HepG2 (cell line): ENCODE results near the gene BTN1A1. TPM values are rescaled to one million over a fixed set of nuclear protein-coding genes. Genes with fewer than 3 reads are reported as not detected.

Experiments
- CEBPZ ChIP-seq: IDR thresholded peaks from 2 replicates; pipeline ENCODE4 v1.6.1; 2012; ENCODE audit warnings: low read length, improper control_type of control experiment
- CERS6 ChIP-seq: sonication (generic); formaldehyde crosslinking; IDR thresholded peaks from 2 replicates; pipeline ENCODE4 v1.5.0; 2020; ENCODE audit warnings: missing genetic modification reagents
- PCBP1 ChIP-seq: fragments of 200-400 bp; formaldehyde crosslinking; IDR thresholded peaks from 2 replicates; pipeline ENCODE4 v1.6.1; 2017; ENCODE audit warnings: mild to moderate bottlenecking, low read depth, low read length, borderline replicate concordance
- POLR2AphosphoS5 ChIP-seq: IDR thresholded peaks from 2 replicates; pipeline ENCODE4 v1.6.1; 2012; ENCODE audit warnings: low read depth, low read length
- SMARCC2 ChIP-seq: fragments of 450-650 bp; IDR thresholded peaks from 2 replicates; pipeline ENCODE4 v1.6.1; 2017; ENCODE audit warnings: antibody characterized with exemption, mild to moderate bottlenecking
- TAF15 ChIP-seq: fragments of 200-400 bp; formaldehyde crosslinking; IDR thresholded peaks from one replicate; pipeline ENCODE4 v1.6.1; 2018; ENCODE audit warnings: mild to moderate bottlenecking, low read depth, low read length; ENCODE audit not compliant: poor library complexity, severe bottlenecking
- THAP11 ChIP-seq: IDR thresholded peaks from 2 replicates; pipeline ENCODE4 v1.6.1; 2016; ENCODE audit warnings: missing biosample characterization, missing genetic modification reagents
- XRCC5 ChIP-seq: fragments of 200-400 bp; formaldehyde crosslinking; optimal IDR thresholded peaks from 2 replicates; pipeline ENCODE3; 2017; ENCODE audit warnings: mild to moderate bottlenecking, low read length
- YEATS2 ChIP-seq: sonication (generic); formaldehyde crosslinking; IDR thresholded peaks from 2 replicates; pipeline ENCODE4 v1.4.0; 2020; ENCODE audit warnings: missing genetic modification reagents, borderline replicate concordance
- ZBTB7A ChIP-seq: sonication (generic); formaldehyde crosslinking; IDR thresholded peaks from 2 replicates; pipeline ENCODE4 v1.8.0; 2022; ENCODE audit warnings: mild to moderate bottlenecking, missing genetic modification reagents
- ZNF281 ChIP-seq: sonication (generic); formaldehyde crosslinking; IDR thresholded peaks from 2 replicates; pipeline ENCODE4 v1.4.0; 2020; ENCODE audit warnings: missing genetic modification reagents, borderline replicate concordance
- ZNF431 ChIP-seq: sonication (generic); formaldehyde crosslinking; IDR thresholded peaks from 2 replicates; pipeline ENCODE4 v1.9.0; 2022; ENCODE audit warnings: missing genetic modification reagents, low read depth, mild to moderate bottlenecking, borderline replicate concordance
- ZNF598 ChIP-seq: sonication (generic); formaldehyde crosslinking; IDR thresholded peaks from 2 replicates; pipeline ENCODE4 v1.5.1; 2020; ENCODE audit warnings: mild to moderate bottlenecking, missing genetic modification reagents, borderline replicate concordance
- ZNF646 ChIP-seq: sonication (generic); formaldehyde crosslinking; IDR thresholded peaks from 2 replicates; pipeline ENCODE4 v1.9.0; 2021; ENCODE audit warnings: mild to moderate bottlenecking, missing genetic modification reagents
- ZSCAN12 ChIP-seq: sonication (generic); formaldehyde crosslinking; IDR thresholded peaks from 2 replicates; pipeline ENCODE4 v1.9.0; 2021; ENCODE audit warnings: mild to moderate bottlenecking, missing genetic modification reagents
- polyA plus RNA-seq, 8 experiments: library from polyadenylated mRNA; depleted of rRNA in 3 of 8; stranded (reverse) in 7 of 8; unstranded in 1 of 8; fragments of >200 nt; fragmentation: Illumina TruSeq in 4 of 8; extraction: Trizol in 4 of 8; gene quantifications; 2 replicates each; pipeline versions ENCODE4 v1.2.1 to v1.2.3, GENCODE V29; 2011 to 2016; ENCODE audit warnings: low read depth in 4 of 8, missing spikeins in 1 of 8, mixed read lengths in 1 of 8; ENCODE audit not compliant: insufficient read depth in 1 of 8
- total RNA-seq, 5 experiments: library from RNA; depleted of rRNA; stranded (reverse); fragments of >200 nt; fragmentation: Illumina TruSeq; extraction: Trizol; gene quantifications; 2 replicates each; pipeline ENCODE4 v1.2.3, GENCODE V29; 2016; ENCODE audit warnings: low read depth in 1 of 5

The BTN1A1 gene
- total and polyA plus RNA-seq, 2 of the 13 experiments (the other 11 are each of a cell fraction or from before 2014, with no cell fraction given) = 0.04 TPM; not detected in 1

- TF ChIP-seq THAP11 (CRISPR knock-in tag) = no peak; the same call in none of the 2 replicates
- TF ChIP-seq ZNF598 (CRISPR knock-in tag) = no peak
- peak; percentile 88 for TF ChIP-seq TAF15
- TF ChIP-seq ZBTB7A = peak; percentile 77; the same call in 1 of the 2 replicates
- TF ChIP-seq CEBPZ = no peak
- TF ChIP-seq ZNF281 = no peak
- no peak for TF ChIP-seq ZSCAN12 (CRISPR knock-in tag)
- TF ChIP-seq PCBP1 = no peak
- TF ChIP-seq POLR2AphosphoS5 = peak; percentile 60
- peak; percentile 10; the same call in 1 of the 2 replicates for TF ChIP-seq ZNF431
- TF ChIP-seq XRCC5 = peak; percentile 80
- no peak for TF ChIP-seq SMARCC2
- TF ChIP-seq YEATS2 = peak; percentile 67; the same call in 1 of the 2 replicates
- TF ChIP-seq ZNF646 (CRISPR knock-in tag) = no peak
- TF ChIP-seq CERS6 (CRISPR knock-in tag) = no peak
These were observed 50.3 kb downstream of the BTN1A1 start (continued) for GRCh38 chr6:26550250-26550993.
